AG04450 (cell line): ENCODE measurements around the gene VPS51. TPM values are rescaled to one million over a fixed set of nuclear protein-coding genes. Genes with fewer than 3 reads are reported as not detected.

Source experiments
- CTCF ChIA-PET: fragments of 300-600, 350-600 bp; formaldehyde crosslinking; extraction: SDS; loops from one replicate; lab custom pipeline; 2022; ENCODE audit warnings: antibody characterized with exemption, inconsistent platforms; lab: Charles Lee
- POLR2A ChIA-PET: fragments of 350-600 bp; formaldehyde crosslinking; extraction: SDS; loops from one replicate; lab custom pipeline; 2021; ENCODE audit warnings: antibody characterized with exemption, inconsistent platforms; lab: Yijun Ruan, JAX
- DNase-seq: peaks from one replicate; pipeline ENCODE4 v3.0.0-alpha.2; 2011; ENCODE audit warnings: low read depth, low spot score
- H3K27ac ChIP-seq: one replicate; pipeline ENCODE4 v1.5.1; 2012; ENCODE audit warnings: low read depth, low read length, control low read depth
- H3K27me3 ChIP-seq: one replicate; pipeline ENCODE4 v1.6.0; 2012; ENCODE audit warnings: low read length; ENCODE audit not compliant: control insufficient read depth, insufficient read depth
- H3K4me3 ChIP-seq: 2 replicates; pipeline ENCODE4 v1.5.1; 2011; ENCODE audit warnings: mild to moderate bottlenecking, low read depth, low read length, control low read depth
- H3K9me3 ChIP-seq: 2 replicates; pipeline ENCODE4 v1.5.1; 2012; ENCODE audit warnings: low read length; ENCODE audit not compliant: control insufficient read depth, insufficient read depth
- CTCF ChIP-seq: IDR thresholded peaks from 2 replicates; pipeline ENCODE4 v1.5.1; 2011; ENCODE audit warnings: low read depth, low read length, control low read depth, inconsistent platforms
- polyA plus RNA-seq: library from polyadenylated mRNA; depleted of rRNA; stranded (reverse); fragments of >200 nt; gene quantifications from 2 replicates; pipeline ENCODE4 v1.2.3, GENCODE V29; 2011

The VPS51 gene
- polyA plus RNA-seq, 1 experiment = 38.9 TPM

- no peaks in the 10 kb centered on the region; the same call in 1 of the 2 replicates for H3K9me3 ChIP-seq
- no peak for TF ChIP-seq CTCF
- peaks cover 6% of the 10 kb centered on the region for H3K27me3 ChIP-seq
- H3K4me3 ChIP-seq = no peak overlapping the region
- no peak overlapping the region for H3K27ac ChIP-seq
- POLR2A ChIA-PET = no interaction called here
- no peak for DNase-seq
- CTCF ChIA-PET = no interaction called here
These were observed 36.5 kb upstream of the VPS51 start for GRCh38 chr11:65059523-65059922.

GRCh38 chr11:65059959-65060824 is 35.8 kb upstream of the VPS51 start:
- Histone ChIP-seq H3K27ac (no peak overlapping the region), H3K27me3 (peaks cover 2% of the 10 kb centered on the region), H3K9me3 (no peaks in the 10 kb centered on the region; the same call in 1 of the 2 replicates), H3K4me3 (no peak overlapping the region)
- TF ChIP-seq CTCF = no peak
- POLR2A ChIA-PET = no interaction called here
- no peak for DNase-seq
- CTCF ChIA-PET = no interaction called here

- no peak overlapping the region for H3K4me3 ChIP-seq
- no peaks in the 10 kb centered on the region; the same call in 1 of the 2 replicates for H3K9me3 ChIP-seq
- no peak for DNase-seq
- peaks cover 2% of the 10 kb centered on the region for H3K27me3 ChIP-seq
- peak; percentile 34 for TF ChIP-seq CTCF
- POLR2A ChIA-PET = no interaction called here
- no peak overlapping the region for H3K27ac ChIP-seq
- CTCF ChIA-PET = no interaction called here
These were observed 35.1 kb upstream of the VPS51 start for GRCh38 chr11:65060913-65061408.

GRCh38 chr11:65063532-65063931 is 32.5 kb upstream of the VPS51 start:
- no peak for TF ChIP-seq CTCF
- Histone ChIP-seq H3K27ac (no peak overlapping the region), H3K4me3 (no peak overlapping the region), H3K9me3 (no peaks in the 10 kb centered on the region; the same call in 1 of the 2 replicates), H3K27me3 (peaks cover 2% of the 10 kb centered on the region)
- CTCF ChIA-PET = no interaction called here
- POLR2A ChIA-PET = no interaction called here
- DNase-seq = no peak

- ChIA-PET POLR2A (no interaction called here), CTCF (interaction anchor here (0.6 kb wide), 1 partner anchor 30 kb away, joined by 4 read pairs; no protein-coding TSS in a partner anchor)
- H3K27ac ChIP-seq = no peak overlapping the region
- no peaks in the 10 kb centered on the region; the same call in 1 of the 2 replicates for H3K9me3 ChIP-seq
- DNase-seq = no peak
- H3K27me3 ChIP-seq = peaks cover 2% of the 10 kb centered on the region
- no peak overlapping the region for H3K4me3 ChIP-seq
- TF ChIP-seq CTCF = no peak
These were observed 31.2 kb upstream of the VPS51 start for GRCh38 chr11:65064847-65065240.
